ENCODE results near the gene RNF146. TPM values are rescaled to one million over a fixed set of nuclear protein-coding genes. Genes with fewer than 3 reads are reported as not detected.

The RNF146 gene
- total and polyA plus RNA-seq, 7 donors, result 18.5 to 83.4 (median 66.2) TPM

- 90 to 94% methylated on average over 6 of the region's 6 CpGs for WGBS, 2 donors
- H3K4me1 ChIP-seq, result no peaks in the 10 kb centered on the region
- no peaks in the 10 kb centered on the region for H3K9me3 ChIP-seq
- H3K36me3 ChIP-seq, result no peaks in the 10 kb centered on the region
- no peak overlapping the region for H3K27ac ChIP-seq
- DNase-seq, result no peak
- no peak overlapping the region for H3K4me3 ChIP-seq
- intact Hi-C loops (cut with DNase I), result no loop called here
- no peaks in the 10 kb centered on the region for H3K27me3 ChIP-seq
- no peak for TF ChIP-seq POLR2A (IDR thresholded peaks at IDR 0.05)
- no peak for TF ChIP-seq EP300 (IDR thresholded peaks at IDR 0.05)
- TF ChIP-seq POLR2AphosphoS5 (IDR thresholded peaks at IDR 0.05), result no peak
- TF ChIP-seq CTCF (IDR thresholded peaks at IDR 0.05), result no peak
These were observed 11.4 kb upstream of the RNF146 start for GRCh38 chr6:127255286-127255685.

GRCh38 chr6:127262896-127263295 lies 3.8 kb upstream of the RNF146 start:
- no peaks in the 10 kb centered on the region for H3K27me3 ChIP-seq
- no peak overlapping the region for H3K27ac ChIP-seq
- TF ChIP-seq POLR2AphosphoS5 (IDR thresholded peaks at IDR 0.05), result no peak
- no peak for TF ChIP-seq POLR2A (IDR thresholded peaks at IDR 0.05)
- TF ChIP-seq EP300 (IDR thresholded peaks at IDR 0.05), result no peak
- TF ChIP-seq CTCF (IDR thresholded peaks at IDR 0.05), result no peak
- no peaks in the 10 kb centered on the region for H3K9me3 ChIP-seq
- WGBS, 2 donors, result 93 to 96% methylated on average over 1 of the region's 1 CpG
- no peak for DNase-seq
- intact Hi-C loops (cut with DNase I), result loop anchor here (10.0 kb wide), 1 partner anchor 1268 kb away; no protein-coding TSS in a partner anchor
- H3K4me1 ChIP-seq, result peaks cover 0 to 6% (median 0%) of the 10 kb centered on the region in 4 donors
- H3K4me3 ChIP-seq, result no peak overlapping the region
- no peaks in the 10 kb centered on the region for H3K36me3 ChIP-seq

- Histone ChIP-seq H3K36me3 (no peaks in the 10 kb centered on the region), H3K4me3 (no peak overlapping the region), H3K27ac (no peak overlapping the region), H3K4me1 (peaks cover 0 to 9% (median 3%) of the 10 kb centered on the region in 4 donors), H3K27me3 (no peaks in the 10 kb centered on the region), H3K9me3 (no peaks in the 10 kb centered on the region)
- intact Hi-C loops (cut with DNase I), result loop anchor here (10.0 kb wide), 1 partner anchor 1269 kb away; no protein-coding TSS in a partner anchor
- 66 to 69% methylated on average over 4 of the region's 4 CpGs for WGBS, 2 donors
- TF ChIP-seq CTCF (IDR thresholded peaks at IDR 0.05) (no peak), EP300 (IDR thresholded peaks at IDR 0.05) (no peak), POLR2A (IDR thresholded peaks at IDR 0.05) (no peak), POLR2AphosphoS5 (IDR thresholded peaks at IDR 0.05) (no peak)
- DNase-seq, result no peak
These were observed 3.2 kb upstream of the RNF146 start for GRCh38 chr6:127263481-127263880.

- DNase-seq, result peak; percentile 74
- Histone ChIP-seq H3K9me3 (no peaks in the 10 kb centered on the region), H3K27ac (peak overlapping the region; percentile 99 to 100 (median 100)), H3K4me1 (peaks cover 0 to 44% (median 12%) of the 10 kb centered on the region in 4 donors), H3K27me3 (no peaks in the 10 kb centered on the region), H3K4me3 (peak overlapping the region; percentile 78 to 98 (median 90)), H3K36me3 (no peaks in the 10 kb centered on the region)
- TF ChIP-seq CTCF (IDR thresholded peaks at IDR 0.05) (no peak), EP300 (IDR thresholded peaks at IDR 0.05) (no peak), POLR2AphosphoS5 (IDR thresholded peaks at IDR 0.05) (peak; percentile 95 to 98 (median 96)), POLR2A (IDR thresholded peaks at IDR 0.05) (peak; percentile 81 to 89)
- intact Hi-C loops (cut with DNase I), result loop anchor here (2.0 to 10.0 kb wide), 2 partner anchors 76 to 1272 kb away; partner anchors contain the start of gene ECHDC1
- WGBS, 2 donors, result 0 to 1% methylated on average over 64 of the region's 64 CpGs
These were observed 405 bp downstream of the RNF146 start for GRCh38 chr6:127266892-127267645.

Measured in sigmoid colon (tissue), 7 donors.